ENCODE data around the gene PLPPR3.

The PLPPR3 gene

GRCh38 chr19:831407-832369, 9.9 kb upstream of the PLPPR3 start:
- no peak for TF ChIP-seq MYC (IDR thresholded peaks at IDR 0.05; ENCODE audit: low read depth, low read length)
- no peak for TF ChIP-seq MAX (IDR thresholded peaks at IDR 0.05; ENCODE audit: low read depth, low read length)
- no peak for TF ChIP-seq CTCF (IDR thresholded peaks at IDR 0.05; ENCODE audit: low read depth, low read length)
- no peak for TF ChIP-seq POLR2A (IDR thresholded peaks at IDR 0.05; ENCODE audit: extremely low read depth, insufficient read length)
- DNase-seq (ENCODE audit: low read depth), result peak; percentile 30
- no peak overlapping the region for H3K4me3 ChIP-seq (ENCODE audit: low read depth, low read length)

- peak overlapping the region; percentile 69 for H3K4me3 ChIP-seq (ENCODE audit: low read depth, low read length)
- TF ChIP-seq POLR2A (IDR thresholded peaks at IDR 0.05; ENCODE audit: extremely low read depth, insufficient read length) (no peak), MAX (IDR thresholded peaks at IDR 0.05; ENCODE audit: low read depth, low read length) (no peak), MYC (IDR thresholded peaks at IDR 0.05; ENCODE audit: low read depth, low read length) (no peak), CTCF (IDR thresholded peaks at IDR 0.05; ENCODE audit: low read depth, low read length) (no peak)
- peak; percentile 48 for DNase-seq (ENCODE audit: low read depth)
Measured at GRCh38 chr19:829129-829758, 7.5 kb upstream of the PLPPR3 start.

- TF ChIP-seq MAX (IDR thresholded peaks at IDR 0.05; ENCODE audit: low read depth, low read length) (no peak), POLR2A (IDR thresholded peaks at IDR 0.05; ENCODE audit: extremely low read depth, insufficient read length) (peak; percentile 80)
- peak; percentile 90 for DNase-seq (ENCODE audit: low read depth)
Measured at GRCh38 chr19:827710-828321, 6.1 kb upstream of the PLPPR3 start, which contains the start of gene AZU1. TSS of gene AZU1 (plus strand) at chr19:827837. CDS start at chr19:827847, 10 bp downstream.

GRCh38 chr19:827314-827709, 5.6 kb upstream of the PLPPR3 start:
- peak overlapping the region; percentile 69 for H3K4me3 ChIP-seq (ENCODE audit: low read depth, low read length)
- no peak for DNase-seq (ENCODE audit: low read depth)
- TF ChIP-seq CTCF (IDR thresholded peaks at IDR 0.05; ENCODE audit: low read depth, low read length) (no peak), POLR2A (IDR thresholded peaks at IDR 0.05; ENCODE audit: extremely low read depth, insufficient read length) (no peak), MYC (IDR thresholded peaks at IDR 0.05; ENCODE audit: low read depth, low read length) (no peak), MAX (IDR thresholded peaks at IDR 0.05; ENCODE audit: low read depth, low read length) (peak; percentile 42)

More at GRCh38 chr19:827710-828321, 6.1 kb upstream of the PLPPR3 start, which contains the start of gene AZU1:
- peak within 1 kb of the TSS; percentile 69 for H3K4me3 ChIP-seq (ENCODE audit: low read depth, low read length)

GRCh38 chr19:825897-826644, 4.3 kb upstream of the PLPPR3 start:
- peak; percentile 59 for DNase-seq (ENCODE audit: low read depth)
- no peak overlapping the region for H3K4me3 ChIP-seq (ENCODE audit: low read depth, low read length)
- TF ChIP-seq MAX (IDR thresholded peaks at IDR 0.05; ENCODE audit: low read depth, low read length), result no peak
- TF ChIP-seq MYC (IDR thresholded peaks at IDR 0.05; ENCODE audit: low read depth, low read length), result no peak
- TF ChIP-seq CTCF (IDR thresholded peaks at IDR 0.05; ENCODE audit: low read depth, low read length), result no peak
- no peak for TF ChIP-seq POLR2A (IDR thresholded peaks at IDR 0.05; ENCODE audit: extremely low read depth, insufficient read length)
